Activated CD4-positive, alpha-beta T cell treated with anti-CD3 and anti-CD28 coated beads, Interleukin-2, amount 50 U/mL, for 48 hours (primary cell): ENCODE measurements around the gene DEFB124.
"Not testable (repeated sequence)": the region's sequence is repeated elsewhere in the genome, so short reads cannot be mapped to it uniquely, and the experiment has no call there.

Source experiments
- DNase-seq, 2 experiments: peaks; one replicate each; pipeline ENCODE4 v3.0.0-alpha.2; 2020

DEFB124 gene

DNA sequence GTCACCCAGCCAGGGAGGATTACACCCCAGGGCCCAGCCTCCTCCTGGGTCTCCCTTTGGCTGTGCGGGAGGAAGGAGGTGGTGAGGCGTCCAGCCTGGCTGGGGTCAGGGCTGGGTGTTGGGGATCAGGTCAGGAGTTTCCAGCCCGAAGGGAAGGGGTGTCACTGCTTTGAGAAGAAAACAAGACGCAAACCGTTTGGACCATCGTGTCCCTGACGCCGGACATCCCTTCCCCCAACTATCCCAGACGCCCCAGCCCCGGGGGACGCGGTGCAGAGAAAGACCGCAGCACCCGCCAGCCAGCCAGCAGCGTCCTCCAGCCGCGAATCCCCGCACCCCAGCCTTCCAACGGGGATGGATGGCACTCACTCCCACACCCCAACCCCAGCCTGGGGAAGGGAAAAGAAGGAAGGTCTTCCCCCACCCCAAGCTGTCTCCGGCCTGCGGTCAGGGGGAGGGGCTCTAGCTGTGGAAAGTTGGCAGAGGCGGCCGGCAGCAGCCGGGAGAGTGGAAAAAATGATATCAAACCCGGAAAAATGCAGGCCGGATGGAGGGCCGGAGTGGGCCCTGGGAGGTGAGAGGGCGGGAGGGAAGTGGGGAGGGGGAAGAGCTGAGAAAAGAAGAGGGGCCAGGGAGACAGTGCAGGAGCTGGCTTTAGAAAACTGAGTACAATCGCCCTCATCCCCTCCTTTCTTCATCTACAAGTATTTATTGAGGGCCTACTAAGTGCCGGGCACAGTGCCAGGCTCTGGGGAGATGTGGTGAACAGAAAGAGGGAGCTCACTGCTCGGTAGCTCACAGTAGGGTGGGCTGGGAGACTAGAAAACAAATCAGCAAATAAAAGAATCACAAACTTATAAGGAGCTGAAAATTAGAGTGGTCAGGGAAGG, 10.8 kb upstream of the DEFB124 start:
- peak; percentile 16 to 27 for DNase-seq

GRCh38 chr20:31484001-31484400, 9.1 kb upstream of the DEFB124 start:
- DNase-seq = peak in 1 of 2 experiments; percentile 28

DNA sequence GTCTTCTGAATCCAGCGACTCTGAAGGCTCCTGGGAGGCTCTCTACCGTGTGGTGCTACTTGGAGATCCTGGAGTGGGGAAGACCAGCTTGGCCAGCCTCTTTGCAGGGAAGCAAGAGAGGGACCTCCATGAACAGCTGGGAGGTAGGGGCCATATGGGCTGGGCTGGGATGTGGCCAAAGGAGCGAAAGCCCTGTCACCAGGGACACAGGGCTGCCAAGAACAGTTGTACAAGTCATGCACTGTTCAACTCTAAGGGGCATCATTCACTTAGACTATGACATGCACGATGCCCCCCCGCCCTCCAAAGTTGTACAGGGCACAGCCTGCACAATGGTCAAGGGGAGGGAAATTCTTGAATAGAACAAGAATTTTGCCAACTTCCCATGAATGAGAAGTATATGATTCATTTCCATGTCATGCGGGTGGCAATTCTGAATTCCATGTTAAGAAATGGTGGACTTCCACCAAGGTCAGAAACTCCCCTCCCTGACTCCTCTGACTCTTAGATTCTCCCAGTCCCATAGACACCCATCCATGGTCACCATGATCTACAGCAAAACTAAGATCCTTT, 1.8 kb upstream of the DEFB124 start:
- DNase-seq = no peak

DNA sequence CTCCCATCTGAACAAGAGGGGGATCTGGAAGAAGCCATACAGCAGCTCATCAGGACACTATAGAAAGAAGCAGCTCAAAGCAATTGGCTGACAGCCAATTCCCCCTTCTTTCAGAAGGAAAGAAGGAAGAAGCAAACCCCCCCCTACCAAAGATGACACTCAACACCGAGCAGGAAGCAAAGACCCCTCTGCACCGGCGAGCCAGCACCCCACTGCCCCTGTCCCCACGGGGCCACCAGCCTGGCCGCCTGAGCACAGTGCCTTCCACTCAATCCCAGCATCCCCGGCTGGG, 1.3 kb upstream of the DEFB124 start:
- no peak for DNase-seq

DNA sequence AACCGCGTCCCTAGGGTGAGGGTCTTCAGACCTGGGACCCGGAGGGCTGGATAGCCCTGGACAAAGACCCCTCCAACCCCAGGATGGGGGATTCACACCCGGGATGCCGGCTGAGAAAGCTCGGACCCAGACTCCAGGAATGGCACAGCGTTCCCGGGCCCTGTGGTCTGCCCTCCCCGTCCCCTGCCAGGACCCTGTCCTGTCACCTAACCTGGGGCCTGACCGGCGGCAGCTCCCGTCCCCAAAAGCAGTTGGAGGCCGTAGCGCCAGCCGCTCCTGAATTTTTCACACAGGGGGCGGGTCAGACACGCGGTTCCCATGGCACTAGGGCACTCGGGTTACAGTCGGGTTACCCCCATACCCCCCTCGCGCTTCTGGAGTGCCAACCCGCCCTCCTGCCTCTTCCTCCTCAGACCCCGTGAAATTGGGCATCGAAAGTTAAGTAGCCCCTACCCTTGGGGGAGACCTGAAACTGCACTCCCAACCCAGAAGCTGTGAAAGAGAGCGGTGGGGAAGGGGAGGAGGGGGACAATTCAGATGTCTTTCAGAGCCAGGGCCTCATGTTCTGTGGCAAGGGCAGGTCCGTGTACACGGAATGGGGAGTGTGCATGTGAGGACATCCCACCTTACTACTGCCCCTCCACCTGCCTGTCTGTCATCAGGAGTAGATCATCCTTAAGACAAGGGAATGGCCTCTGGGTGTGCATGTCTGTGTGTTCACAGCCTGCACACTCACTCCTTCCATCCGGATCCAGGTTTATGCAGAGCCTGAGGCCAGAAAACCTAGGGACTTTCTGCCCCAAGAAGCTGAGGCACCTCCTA, 756 bp upstream of the DEFB124 start:
- DNase-seq = no peak

GRCh38 chr20:31474097-31474436, 860 bp downstream of the DEFB124 start:
- DNase-seq = no peak

DNA sequence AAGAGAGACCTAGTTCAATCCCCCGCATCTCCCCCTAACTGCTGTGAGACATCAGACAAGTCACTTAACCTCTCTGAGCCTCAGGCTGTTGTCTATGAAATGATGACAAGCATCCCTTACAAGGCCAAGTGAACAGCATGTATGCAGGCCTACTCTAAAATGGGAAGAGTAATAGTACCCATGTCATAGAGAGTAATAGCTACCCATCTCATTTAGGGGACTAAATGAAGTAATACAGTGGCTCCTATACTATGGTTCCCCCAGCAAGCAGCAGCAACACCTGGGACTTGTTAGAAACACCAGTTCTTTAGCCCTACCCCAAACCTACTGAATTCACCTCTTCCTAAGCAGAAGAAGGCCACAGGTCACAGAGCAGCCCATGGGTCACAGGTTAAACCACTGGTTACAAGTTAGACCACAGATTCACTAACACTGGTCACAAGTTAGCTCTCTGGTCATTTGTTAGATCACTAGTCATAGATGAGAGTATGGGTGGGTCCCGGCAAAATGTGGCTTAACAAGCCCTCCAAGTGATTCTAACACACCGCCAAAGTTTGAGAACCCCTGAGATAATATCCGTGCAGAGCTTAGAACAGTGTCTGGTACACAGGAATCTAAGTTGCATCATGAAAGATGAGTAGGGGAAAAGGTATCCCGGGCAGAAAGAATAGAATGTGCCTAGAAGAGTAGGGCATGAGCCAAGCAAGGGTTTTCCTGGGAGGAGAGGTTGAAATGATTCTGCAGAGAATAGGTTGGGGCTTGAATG, 1.4 kb downstream of the DEFB124 start:
- DNase-seq = no peak

GRCh38 chr20:31472395-31473330, 2.3 kb downstream of the DEFB124 start:
- no peak for DNase-seq

- DNase-seq = not testable (repeated sequence)
These were observed 4.0 kb downstream of the DEFB124 start for GRCh38 chr20:31470946-31471345.

GRCh38 chr20:31454361-31454760, 20.6 kb downstream of the DEFB124 start:
- no peak for DNase-seq

DNA sequence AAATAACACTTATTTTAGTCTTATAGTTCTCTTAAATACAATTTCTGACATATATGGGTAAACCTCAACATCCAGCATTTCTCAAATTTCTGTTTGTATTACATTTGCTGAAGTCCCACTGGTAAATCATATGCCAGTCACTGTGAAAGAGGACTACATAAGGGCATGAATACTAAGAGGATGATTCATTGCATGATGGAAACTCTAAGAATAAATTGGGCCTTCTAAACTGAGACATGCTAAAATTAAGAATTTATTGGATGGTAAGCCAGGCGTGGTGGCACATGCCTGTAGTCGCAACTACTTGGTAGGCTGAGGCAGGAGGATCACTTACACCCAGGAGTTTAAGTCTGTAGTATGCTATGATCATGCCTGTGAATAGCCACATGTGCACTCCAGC, 22.4 kb downstream of the DEFB124 start:
- DNase-seq = no peak

- no peak for DNase-seq
These were observed 25.2 kb downstream of the DEFB124 start for GRCh38 chr20:31449511-31450414.

DNA sequence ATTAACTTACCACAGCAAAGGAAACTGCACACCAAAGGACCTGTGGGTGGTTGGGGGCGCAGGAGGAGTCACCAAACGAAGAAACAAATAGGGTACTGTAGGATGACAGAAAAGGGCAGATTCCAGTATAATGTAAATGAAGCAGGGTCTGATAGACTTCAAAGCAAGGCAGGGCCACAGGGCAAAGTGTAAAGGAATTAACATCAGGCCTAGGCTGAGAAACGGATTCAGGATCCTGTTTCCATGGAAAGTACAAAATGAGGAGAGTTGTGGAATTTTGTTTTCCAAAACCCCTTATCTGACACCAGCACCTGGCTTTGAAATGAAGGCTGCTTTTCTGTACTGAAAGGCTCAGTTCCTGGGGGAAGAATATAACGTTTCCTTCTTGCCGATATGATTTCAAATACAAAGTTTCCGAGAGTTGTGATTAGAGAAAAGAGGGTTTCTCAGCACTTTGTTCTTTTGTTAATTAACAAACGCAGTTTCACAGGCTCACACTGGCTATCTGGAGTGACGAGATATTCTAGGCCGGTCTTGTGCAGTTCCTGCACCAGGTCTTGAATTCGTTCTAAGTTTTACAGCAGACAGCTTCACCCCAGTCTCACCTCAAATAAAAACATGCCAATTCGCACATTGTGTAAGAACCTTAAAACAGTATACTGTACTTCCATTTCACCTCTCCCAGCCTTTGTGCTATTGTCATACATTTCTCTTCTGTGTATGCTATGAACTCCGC, 28.7 kb downstream of the DEFB124 start:
- no peak for DNase-seq

DNA sequence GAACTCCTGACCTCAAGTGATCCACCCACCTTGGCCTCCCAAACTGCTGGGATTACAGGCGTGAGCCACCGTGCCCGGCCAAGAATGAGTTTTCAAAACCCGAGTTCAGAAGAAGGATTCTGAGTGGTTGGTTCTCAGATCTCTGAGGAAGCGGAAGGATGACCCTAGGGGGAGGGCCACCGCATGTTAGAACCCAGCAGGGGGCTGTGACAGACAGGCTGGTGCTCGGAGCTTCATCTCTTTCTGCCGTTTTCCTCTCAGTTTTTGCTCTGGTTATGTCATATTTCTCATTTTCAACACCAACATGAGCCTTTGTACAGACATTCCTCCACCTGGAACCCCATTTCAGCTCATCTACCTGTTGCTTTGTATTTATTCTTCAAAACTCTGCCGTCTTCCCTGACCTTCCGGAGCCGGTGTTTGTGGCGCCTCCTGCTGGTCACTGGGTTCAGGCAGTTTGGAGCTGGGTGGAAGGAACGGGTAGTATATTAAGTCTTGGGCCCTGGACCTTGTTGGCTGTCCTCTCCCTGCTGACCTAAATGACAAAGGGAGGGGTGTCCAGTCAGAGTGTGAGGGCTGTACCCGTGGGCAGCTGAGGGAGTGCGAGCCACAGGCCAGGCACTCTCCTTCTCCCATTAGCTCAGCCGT, 34.8 kb downstream of the DEFB124 start, which contains the start of gene DEFB123:
DEFB123 (plus strand) TSS at position 621 of the 648 bp plus-strand sequence. CDS start 67 bp downstream, outside the sequence.
- peak; percentile 23 to 41 for DNase-seq

- DNase-seq = no peak
These were observed 44.3 kb downstream of the DEFB124 start for GRCh38 chr20:31430568-31431115.

GRCh38 chr20:31427576-31427975, 47.4 kb downstream of the DEFB124 start:
- not testable (repeated sequence) for DNase-seq

- DNase-seq = not testable (repeated sequence)
These were observed 47.9 kb downstream of the DEFB124 start for GRCh38 chr20:31426891-31427551.

DNA sequence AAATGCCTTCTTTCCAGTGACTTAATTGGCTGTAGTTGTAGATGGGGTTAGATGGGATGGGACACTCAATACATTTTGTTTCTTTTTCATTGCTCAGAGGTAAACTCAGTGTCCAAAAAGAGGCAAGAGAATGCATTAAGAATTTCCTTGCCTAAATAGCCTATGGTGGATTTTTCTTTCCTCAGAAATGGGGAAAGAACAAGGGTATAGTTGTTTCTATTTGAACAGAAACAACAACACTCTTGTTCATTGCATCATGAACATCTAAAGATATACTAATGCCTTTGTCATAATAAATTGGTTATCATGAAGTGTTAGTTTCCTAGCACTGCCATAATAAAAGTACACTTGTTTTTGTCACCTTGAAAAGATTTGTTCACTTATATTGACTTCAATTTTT, 49.1 kb downstream of the DEFB124 start:
- no peak for DNase-seq
